HG02623 (cell line): Measurements from ENCODE around the gene PRR23E.

ENCODE experiments used
- ATAC-seq: cut with Tn5 transposase; IDR thresholded peaks from one replicate; pipeline ENCODE4 v1.9.1; 2021; ENCODE audit warnings: moderate library complexity; ENCODE audit not compliant: unreplicated experiment

The PRR23E gene

GRCh38 chr3:127192576-127193232 lies at the start of gene PRR23E:
TSS of gene PRR23E (plus strand) at chr3:127193131. CDS start at chr3:127196686, 3,555 bp downstream.
- no peak for ATAC-seq

- ATAC-seq = no peak
Measured at GRCh38 chr3:127143172-127143571, 49.8 kb upstream of the PRR23E start.

- no peak for ATAC-seq
Measured at GRCh38 chr3:127144631-127145030, 48.3 kb upstream of the PRR23E start.

GRCh38 chr3:127145266-127145665 lies 47.7 kb upstream of the PRR23E start:
- ATAC-seq = no peak

GRCh38 chr3:127147291-127147885 lies 45.5 kb upstream of the PRR23E start:
- ATAC-seq = no peak

GRCh38 chr3:127149621-127150310 lies 43.2 kb upstream of the PRR23E start:
- ATAC-seq = no peak

GRCh38 chr3:127150513-127151250 lies 42.2 kb upstream of the PRR23E start:
- no peak for ATAC-seq

- ATAC-seq = no peak
Measured at GRCh38 chr3:127151251-127151564, 41.7 kb upstream of the PRR23E start.

GRCh38 chr3:127151992-127152650 lies 40.8 kb upstream of the PRR23E start:
- ATAC-seq = no peak

- ATAC-seq = no peak
Measured at GRCh38 chr3:127152684-127153505, 40.0 kb upstream of the PRR23E start.

- ATAC-seq = no peak
Measured at GRCh38 chr3:127153506-127153815, 39.5 kb upstream of the PRR23E start.

- ATAC-seq = no peak
Measured at GRCh38 chr3:127156338-127157050, 36.4 kb upstream of the PRR23E start.

GRCh38 chr3:127157171-127157828 lies 35.6 kb upstream of the PRR23E start:
- ATAC-seq = no peak

- no peak for ATAC-seq
Measured at GRCh38 chr3:127158614-127159229, 34.2 kb upstream of the PRR23E start.

GRCh38 chr3:127159543-127159942 lies 33.4 kb upstream of the PRR23E start:
- no peak for ATAC-seq

- ATAC-seq = no peak
Measured at GRCh38 chr3:127161236-127161635, 31.7 kb upstream of the PRR23E start.

- ATAC-seq = no peak
Measured at GRCh38 chr3:127161973-127162579, 30.9 kb upstream of the PRR23E start.

- ATAC-seq = no peak
Measured at GRCh38 chr3:127162947-127163645, 29.8 kb upstream of the PRR23E start.
